ENCODE data around the gene HMGCL.
"Not testable (repeated sequence)": the region's sequence is repeated elsewhere in the genome, so short reads cannot be mapped to it uniquely, and the experiment has no call there.

The HMGCL gene

DNA sequence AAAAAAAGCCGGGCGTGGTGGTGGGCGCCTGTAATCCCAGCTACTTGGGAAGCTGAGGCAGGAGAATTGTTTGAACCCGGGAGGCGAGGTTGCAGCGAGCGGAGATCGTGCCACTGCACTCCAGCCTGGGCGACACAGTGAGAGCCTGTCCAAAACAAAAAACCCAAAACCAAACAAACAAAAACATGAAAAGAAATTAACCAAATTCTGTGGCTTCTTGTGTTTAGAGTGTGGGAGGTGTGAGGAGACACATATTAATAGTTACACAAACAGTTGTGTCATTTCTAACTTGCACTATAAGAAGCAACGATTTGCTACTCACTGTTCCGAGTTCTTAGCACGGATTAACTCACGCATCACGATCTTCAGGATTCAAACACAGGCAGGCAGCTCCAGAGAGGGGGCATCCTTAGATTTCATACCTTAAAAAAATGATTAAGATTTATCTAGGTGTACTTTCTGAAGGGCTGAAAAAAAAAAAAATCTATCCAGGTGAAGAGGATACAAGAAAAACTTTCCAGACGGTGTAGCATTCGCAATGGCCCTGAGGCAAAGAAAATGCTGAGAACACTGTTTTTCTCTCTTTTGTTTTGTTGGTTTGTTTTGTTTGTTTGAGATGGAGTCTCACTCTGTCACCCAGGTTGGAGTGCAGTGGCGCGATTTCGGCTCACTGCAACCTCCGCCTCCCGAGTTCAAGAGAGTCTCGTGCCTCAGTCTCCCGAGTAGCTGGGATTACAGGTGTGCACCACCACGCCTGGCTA lies 713 bp upstream of the HMGCL start:
- peak; percentile 39 for DNase-seq

DNA sequence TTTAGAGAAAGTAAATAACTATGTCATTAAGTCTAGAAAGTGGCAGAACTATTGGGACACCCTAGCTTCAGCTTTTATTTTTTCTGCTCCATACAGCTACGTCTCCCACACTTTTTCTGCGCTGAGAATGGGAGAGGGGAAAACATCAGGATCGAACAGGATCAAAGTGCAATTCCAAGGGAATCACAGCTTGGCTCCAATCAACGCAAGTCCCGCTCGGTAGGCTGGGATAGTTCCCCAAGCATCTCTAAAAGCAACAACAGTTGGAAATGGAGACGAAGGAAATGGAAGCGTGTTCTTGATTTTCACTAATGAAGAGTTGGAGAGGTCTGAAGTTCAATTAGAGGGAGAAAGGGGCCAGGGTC lies 536 bp downstream of the HMGCL start:
- no peak for DNase-seq

- no peak for DNase-seq
Observed at GRCh38 chr1:23823767-23824166, 1.5 kb downstream of the HMGCL start.

DNA sequence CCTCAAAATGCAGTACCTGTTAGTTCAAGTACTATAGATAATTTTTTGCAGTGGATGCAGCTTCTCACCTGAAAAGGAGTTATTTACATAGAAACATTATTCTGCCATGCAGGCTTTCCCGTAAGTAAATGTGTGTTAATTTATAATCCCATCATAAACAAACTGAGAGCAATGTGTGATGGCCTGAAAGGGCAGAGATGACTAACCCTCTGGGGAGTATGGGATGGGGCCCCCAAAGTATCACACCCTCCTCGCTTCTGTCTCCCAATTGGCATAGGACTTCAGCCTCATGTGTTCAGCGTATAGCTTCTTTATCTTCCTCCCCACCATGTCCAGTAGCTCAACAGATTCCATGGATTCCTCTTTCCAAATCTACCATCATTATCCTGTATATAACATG lies 7.6 kb downstream of the HMGCL start:
- DNase-seq: no peak

GRCh38 chr1:23816906-23817305 lies 8.3 kb downstream of the HMGCL start:
- DNase-seq: no peak

DNA sequence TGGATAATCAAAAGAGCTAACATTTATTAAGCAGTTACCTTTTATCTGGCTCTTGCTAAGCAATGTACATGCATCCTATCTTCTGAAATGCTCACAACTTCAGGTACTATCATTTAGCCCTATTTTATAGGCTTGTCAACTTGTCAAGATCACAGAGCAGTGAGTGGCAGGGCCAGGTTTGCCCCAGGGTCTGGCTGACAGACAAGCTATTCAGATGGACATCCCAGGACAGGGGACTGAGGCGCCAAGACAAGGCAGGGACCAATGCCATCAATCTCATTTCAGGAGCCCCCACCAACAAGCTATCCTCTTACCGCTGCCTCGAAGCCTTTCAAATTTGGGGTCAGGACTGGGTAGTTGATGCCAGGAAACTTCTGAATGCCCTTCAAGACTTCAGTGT lies 8.9 kb downstream of the HMGCL start:
- DNase-seq: no peak

DNA sequence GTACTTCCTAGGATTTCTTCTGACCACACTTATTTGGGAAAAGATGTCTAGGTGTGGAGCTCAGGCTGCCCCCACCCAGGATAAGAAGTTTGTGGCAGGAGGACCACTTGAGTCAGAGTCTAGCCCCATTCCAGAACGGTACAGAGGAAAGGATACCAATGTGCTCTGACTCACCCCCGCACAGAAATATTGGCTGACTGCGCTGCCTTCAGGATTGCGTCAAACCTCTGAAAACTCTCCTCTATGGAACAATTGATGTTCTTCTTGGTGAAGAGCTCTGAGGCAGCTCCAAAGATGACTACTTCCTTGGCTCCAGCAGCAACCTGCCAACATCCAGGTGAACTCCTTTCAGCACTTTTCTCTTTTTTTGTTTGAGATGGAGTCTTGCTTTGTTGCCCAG lies 11.2 kb downstream of the HMGCL start:
- DNase-seq: no peak

DNA sequence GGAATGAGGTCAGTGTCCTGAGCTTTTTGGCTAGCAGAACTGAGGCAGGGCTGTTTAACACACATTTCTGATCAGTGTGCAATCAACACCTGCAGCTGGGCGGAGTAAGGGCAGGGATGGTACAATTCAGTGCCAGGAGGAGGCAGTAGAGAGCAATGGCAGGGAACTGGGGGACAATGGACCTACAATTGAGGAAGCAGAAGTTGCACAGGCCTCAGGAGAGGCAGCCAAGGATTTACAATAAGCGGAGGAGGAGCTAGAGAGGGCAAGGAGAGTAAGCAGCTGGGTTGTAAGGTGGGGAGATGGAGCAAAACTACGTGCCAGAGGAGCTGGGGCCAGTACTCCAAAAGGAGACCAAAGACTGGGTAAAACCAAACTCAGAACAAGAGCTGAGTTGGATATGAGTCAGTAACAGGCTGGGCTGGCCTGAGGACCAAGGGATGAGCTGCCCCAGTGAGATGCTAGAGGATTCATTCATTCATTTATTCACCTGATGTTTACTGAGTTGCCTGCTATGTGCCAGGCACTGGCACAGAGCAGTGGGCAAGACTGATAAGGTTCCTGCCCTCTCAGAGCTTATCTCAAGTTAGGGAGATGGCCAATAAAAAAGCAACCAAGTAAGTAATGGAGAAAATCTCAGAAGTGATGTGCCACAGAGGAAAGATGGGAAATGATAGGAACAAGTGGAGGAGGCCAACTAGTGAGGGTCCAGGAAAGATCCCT lies 14.2 kb downstream of the HMGCL start:
- peak; percentile 86 for DNase-seq

GRCh38 chr1:23809751-23810171 lies 15.5 kb downstream of the HMGCL start:
- DNase-seq: peak; percentile 88

GRCh38 chr1:23807453-23807852 lies 17.8 kb downstream of the HMGCL start:
- no peak for DNase-seq

GRCh38 chr1:23806280-23806679 lies 18.9 kb downstream of the HMGCL start:
- DNase-seq: no peak

DNA sequence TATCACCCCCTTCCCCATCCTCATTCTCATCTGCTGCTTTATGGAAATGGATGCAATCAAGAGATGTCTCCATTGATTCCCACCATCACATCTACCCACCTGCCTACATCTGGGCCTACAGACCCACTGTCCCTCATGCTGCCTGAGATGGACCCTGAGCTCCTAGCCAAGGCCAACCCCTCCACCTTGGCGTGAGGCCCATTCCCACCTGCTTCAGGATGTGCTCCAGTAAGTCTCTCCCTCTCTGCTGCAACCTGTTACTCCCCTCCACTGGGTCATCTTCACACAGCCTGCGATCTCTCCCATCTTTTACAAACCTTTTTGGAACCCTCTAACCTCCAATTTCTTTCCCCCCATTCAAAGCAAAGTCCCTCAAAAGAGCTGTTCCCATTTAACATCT lies 20.2 kb downstream of the HMGCL start:
- DNase-seq: no peak

DNA sequence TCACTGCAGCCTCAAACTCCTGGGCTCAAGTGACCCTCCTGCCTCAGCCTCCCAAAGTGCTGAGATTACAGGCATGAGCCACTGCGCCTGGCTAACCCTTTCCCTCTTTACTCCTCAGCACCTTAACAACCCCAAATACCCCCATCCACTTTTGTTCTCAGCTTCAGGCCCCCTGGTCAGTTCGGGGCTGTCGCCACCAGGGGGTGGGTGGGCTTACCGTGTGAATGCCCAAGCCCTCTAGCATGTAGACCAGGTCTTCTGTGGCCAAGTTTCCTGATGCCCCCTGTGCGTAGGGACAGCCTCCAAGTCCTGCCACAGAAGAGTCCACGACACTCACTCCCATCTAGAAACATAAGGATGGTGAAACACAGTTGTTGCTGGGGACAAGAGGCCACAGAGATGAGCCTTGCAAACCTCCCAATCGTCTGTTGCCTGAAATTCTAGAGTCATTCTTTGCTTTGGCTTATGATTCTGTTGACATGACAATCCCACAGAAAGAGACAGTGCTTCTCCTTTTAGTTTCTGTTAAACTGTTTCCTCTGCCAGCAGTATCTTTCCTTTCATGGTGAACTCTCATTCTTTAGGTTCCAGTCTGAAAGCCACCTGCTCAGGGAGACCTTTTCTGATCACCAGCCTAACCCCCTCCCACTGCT lies 20.9 kb downstream of the HMGCL start:
- DNase-seq: peak; percentile 62

DNA sequence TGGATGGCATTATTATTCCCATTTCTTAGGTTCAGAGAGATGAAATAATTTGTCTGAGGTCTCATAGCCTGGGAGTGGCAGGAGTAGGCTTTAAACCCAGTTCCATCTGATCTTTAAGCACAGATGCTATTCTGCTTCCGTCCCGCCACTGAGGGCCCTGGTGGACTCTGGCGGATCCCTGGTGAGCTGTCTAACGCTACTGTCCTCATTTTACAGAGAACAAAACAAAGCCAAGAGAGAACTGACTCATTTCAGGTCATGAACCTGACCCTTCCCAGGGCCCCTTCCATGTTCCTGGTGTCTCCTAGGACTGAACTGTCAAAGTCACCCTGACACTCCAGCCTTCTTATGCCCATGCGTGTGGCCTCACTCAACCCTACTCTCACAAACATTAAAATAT lies 21.6 kb downstream of the HMGCL start:
- no peak for DNase-seq

DNA sequence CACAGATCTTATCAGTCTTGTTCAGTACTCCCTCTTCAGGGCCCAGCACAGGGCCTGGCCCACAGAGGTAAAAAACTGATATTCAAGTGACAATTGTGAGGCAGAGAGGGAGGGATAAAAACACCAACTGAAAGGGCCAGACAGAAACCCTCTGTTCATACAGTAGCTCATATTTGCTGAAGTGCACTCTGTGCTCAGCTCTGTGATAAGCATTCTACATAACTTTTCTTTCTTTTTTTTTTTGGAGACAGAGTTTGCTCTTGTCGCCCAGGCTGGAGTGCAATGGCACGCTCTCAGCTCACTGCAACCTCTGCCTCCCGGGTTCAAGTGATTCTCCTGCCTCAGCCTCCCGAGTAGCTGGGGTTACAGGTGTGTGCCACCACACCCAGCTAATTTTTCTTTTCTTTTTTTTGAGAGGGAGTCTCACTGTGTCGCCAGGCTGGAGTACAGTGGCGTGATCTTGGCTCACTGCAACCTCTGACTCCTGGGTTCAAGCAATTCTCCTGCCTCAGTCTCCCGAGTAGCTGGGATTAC lies 22.4 kb downstream of the HMGCL start:
- not testable (repeated sequence) for DNase-seq

DNA sequence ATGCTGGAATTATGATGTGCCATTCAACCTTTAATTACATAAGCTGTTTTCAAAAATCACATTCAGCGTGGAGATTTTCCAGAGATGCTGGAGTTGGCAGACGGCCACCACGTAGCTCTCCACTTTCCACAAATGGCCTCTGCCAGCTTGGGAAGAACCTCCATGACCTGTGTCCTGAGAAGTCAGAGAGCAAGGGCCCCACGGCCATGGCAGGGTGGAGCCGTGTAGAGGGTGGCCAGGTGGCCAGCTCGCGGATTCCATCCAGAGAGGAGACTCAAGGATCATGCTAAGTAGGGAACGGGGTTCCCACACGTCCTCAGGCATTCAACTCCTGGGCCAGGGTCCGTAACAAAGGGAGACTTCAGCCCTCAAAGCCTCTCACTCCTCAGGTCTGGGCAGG lies 23.4 kb downstream of the HMGCL start:
- DNase-seq: no peak

GRCh38 chr1:23801338-23801748 lies 23.9 kb downstream of the HMGCL start:
- no peak for DNase-seq

DNA sequence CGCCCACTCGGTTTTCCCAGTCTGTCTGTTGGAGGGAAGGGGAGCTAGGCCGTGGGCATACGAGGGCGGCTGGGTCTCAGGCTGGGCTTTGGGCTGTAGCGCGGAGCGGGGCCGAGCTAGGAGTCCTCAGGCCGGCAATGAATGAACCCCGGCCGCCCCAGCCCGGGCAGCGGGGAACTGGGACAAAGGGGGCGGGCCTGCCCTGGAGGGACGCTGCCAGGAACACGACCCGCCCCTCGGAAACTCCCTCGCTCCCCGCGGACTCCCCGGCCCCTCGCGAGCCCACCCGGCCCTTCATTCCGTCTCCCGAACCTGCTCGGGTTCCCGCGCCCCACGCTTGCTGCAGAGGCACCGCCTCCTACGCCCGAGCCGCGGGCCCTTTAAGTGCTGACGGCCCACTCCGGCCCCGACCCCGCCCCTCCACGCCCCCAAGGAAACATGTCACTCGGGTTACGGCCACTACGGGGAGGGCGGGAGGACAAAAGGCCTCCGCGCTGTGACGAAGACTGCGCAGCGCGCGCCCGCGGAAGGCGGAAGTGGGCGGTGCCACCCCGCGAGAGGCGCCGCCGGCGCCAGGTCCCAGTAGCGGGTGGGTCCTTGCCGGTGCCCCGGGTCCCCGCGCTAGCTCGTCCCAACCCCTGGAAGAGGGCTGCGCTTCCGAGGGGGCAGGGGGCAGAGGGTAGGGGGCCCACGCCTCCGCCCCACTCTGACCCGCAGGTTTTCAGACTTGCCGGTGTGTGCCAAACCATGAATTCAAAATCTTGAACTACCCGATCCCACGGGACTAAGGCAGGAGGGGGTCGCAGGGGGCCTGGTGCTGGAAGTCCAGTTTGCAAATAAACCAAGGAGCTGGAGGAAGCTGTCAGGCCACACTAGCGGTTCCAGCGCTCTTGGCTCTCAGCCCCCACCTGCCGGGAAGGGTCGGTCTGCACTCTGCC lies 24.6 kb downstream of the HMGCL start, which contains the start of gene GALE:
Gene GALE (minus strand): TSS at position 355 of the 938 bp plus-strand sequence. CDS start 1,747 bp downstream, outside the sequence.
- peak; percentile 97 for DNase-seq

DNA sequence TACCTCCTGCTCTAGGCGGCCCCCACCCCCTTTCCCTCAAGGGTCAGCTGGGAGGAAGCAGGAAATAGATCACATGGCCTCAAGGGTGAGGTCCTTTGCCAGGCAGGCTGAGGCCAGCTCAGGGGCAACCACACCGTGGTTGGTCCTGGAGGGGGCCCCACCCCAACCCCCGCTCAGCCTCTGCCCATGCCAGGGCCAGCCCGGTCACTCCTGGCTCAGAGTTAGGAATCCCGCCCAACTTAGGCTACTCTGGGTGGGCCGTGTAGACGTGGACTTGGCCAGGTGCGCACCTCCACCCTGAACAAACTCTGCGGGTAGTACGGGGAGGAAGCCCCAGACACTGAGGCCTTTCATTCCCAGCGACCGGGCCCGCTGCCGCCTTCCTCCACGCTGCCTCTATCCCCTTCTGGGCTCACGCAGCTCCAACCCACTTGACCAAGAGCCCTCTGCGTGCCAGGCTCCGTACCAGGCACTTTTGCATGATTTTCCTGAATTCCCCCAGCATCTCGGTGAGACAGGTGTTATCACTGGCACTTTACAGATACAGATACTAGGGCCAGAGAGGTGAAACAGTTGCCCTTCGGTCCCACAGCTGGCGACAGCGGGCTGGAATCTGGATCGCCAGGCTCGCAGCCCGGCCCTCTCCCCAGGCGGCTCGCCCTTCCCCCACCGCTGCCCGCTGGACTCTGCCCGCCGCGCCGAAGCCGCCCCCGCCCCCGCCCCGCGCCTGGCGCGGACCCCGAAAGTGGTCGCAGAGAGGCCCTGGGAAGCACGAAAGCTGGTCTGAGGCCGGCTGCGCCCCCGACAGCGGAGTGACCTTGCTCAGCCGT lies 25.4 kb downstream of the HMGCL start:
- DNase-seq: no peak

GRCh38 chr1:23799255-23799569 lies 26.0 kb downstream of the HMGCL start:
- DNase-seq: no peak

DNA sequence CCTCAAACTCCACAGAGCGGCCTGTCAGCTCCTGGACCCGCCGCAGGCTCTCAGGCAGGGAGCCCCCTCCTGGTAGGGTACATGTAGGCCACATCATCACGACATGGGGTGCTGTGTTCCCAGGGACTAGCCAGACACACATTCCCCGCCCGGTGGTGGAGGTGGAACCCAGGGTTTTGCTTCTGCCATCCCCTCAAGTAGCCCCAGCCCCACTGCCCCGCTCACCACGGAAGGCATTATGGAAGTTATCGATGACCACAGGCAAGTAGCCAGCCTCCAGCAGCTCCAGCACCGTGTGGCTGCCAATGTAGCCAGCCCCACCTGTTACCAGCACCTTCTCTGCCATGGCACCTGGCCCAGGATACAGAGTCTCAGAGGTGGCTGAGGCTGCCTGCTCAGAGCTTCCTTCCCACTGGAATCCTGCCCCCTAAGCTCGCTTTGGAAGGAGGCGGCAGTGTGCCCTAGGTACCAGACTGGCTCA lies 26.5 kb downstream of the HMGCL start:
- no peak for DNase-seq

All from inflammatory macrophage treated with lipopolysaccharide for 4 hours (primary cell).